GM10266 (cell line): Measurements from ENCODE around the gene PLA2G7.

Source experiments
- DNase-seq: peaks from one replicate; pipeline ENCODE4 v3.0.0; 2012; ENCODE audit errors: extremely low spot score
- TF ChIP-seq, protein P1 (sequence below): IDR thresholded peaks from 2 replicates; pipeline ENCODE4 v1.5.1; 2012; ENCODE audit warnings: mild to moderate bottlenecking, low read depth; ENCODE audit not compliant: control insufficient read depth, insufficient read depth; ENCODE audit errors: missing control alignments

The PLA2G7 gene

DNA sequence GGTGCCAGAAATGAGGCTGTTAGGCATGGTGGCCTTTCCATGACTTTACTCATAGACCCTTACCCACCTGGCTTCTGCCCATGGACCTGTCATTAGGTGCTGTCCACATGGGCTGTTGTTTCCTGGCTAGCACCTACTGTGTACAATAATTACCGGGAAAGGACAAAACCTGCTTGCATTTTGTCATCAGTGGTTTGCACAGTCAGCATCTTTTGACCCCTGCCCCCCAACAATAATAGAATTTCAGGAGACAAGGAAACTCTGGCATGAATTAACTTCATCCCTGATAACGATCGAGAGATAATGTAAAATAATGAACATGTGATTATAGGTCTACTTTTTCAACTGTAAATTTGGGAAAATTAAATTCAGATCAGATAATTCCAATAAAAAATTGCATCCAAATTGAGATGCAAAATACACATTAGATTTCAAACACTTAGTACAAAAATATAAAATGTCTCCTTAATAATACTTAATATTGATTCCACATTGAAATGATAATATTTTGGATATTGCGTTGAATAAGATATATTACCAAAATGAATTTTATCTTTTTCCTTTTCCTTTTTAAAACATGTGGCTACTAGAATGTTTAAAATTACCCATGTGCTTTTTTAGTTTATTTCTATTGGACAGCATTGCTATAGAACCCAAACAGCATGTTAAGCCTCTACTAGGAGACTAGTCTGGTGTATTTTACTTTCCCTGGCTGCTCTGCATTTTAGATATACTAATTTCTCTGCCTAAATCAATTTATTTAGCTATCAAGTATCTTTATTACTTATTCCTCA, 24.0 kb upstream of the PLA2G7 start:
- no peak for DNase-seq
- TF ChIP-seq, protein P1, sequence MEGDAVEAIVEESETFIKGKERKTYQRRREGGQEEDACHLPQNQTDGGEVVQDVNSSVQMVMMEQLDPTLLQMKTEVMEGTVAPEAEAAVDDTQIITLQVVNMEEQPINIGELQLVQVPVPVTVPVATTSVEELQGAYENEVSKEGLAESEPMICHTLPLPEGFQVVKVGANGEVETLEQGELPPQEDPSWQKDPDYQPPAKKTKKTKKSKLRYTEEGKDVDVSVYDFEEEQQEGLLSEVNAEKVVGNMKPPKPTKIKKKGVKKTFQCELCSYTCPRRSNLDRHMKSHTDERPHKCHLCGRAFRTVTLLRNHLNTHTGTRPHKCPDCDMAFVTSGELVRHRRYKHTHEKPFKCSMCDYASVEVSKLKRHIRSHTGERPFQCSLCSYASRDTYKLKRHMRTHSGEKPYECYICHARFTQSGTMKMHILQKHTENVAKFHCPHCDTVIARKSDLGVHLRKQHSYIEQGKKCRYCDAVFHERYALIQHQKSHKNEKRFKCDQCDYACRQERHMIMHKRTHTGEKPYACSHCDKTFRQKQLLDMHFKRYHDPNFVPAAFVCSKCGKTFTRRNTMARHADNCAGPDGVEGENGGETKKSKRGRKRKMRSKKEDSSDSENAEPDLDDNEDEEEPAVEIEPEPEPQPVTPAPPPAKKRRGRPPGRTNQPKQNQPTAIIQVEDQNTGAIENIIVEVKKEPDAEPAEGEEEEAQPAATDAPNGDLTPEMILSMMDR: no peak

- TF ChIP-seq, protein P1: no peak
- no peak for DNase-seq
Observed at GRCh38 chr6:46757214-46757596, 22.0 kb upstream of the PLA2G7 start.

DNA sequence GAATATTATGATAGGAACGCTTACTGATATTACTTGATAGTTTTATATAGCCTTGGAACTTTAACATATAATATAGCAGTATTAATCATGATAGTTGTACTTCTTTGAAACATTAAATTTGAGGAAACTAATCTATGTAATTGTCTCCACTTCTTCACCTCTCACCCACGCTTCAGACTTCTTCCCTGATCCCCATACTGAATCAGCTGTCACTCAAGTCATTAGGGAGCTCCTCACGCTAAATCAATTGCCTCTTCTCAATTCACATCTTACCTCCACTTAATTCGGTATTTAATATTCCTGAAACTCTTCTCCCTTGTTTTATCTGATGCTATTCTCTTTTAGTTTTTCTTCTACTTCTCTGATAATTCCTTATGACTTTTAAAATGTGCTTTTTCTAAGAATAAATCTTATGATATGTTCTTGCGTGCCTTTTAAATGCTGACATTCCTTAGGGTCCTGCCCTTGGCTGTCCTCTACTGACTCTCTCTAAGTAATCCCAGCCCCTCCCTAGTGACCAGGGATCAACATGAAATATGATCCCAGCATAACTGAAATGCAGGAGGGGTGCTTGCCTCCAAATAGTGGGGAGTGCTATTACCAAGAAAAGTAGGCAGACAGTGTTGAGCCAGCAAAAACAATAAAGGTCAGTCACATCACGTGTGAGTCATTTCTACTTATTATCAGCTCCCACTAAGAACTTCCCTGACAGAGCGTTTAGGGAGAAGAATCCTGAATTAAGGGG, 21.5 kb upstream of the PLA2G7 start:
- DNase-seq: no peak
- TF ChIP-seq, protein P1: no peak

- no peak for DNase-seq
- TF ChIP-seq, protein P1: no peak
Observed at GRCh38 chr6:46755865-46756264, 20.7 kb upstream of the PLA2G7 start.

- TF ChIP-seq, protein P1: no peak
- no peak for DNase-seq
Observed at GRCh38 chr6:46751658-46752057, 16.5 kb upstream of the PLA2G7 start.

DNA sequence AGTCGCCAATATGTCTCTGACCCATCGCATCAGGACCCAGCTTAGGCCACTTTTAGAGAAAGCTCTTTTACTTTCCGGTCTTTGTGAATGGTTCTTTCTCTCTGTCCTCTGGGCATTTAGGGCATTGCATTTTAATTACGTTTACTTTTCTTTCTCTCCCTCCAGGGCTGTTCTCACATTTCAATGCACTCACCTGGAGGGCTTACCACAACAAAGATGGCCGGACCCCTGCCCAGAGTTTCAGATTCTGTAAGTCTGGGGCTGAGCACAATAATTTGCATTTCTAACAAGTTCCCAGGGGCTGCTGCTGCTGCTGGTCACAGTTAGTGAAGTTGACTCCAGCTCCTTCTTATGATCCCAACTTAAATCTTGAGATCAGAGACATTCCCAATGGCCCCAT, 14.6 kb upstream of the PLA2G7 start:
- TF ChIP-seq, protein P1: no peak
- DNase-seq: no peak
